Measurements from ENCODE around the gene TMEM87B. TPM values are rescaled to one million over a fixed set of nuclear protein-coding genes. Genes with fewer than 3 reads are reported as not detected.

The TMEM87B gene
- total and polyA plus RNA-seq, 10 of the 15 experiments (the other 5 are each of a cell fraction or from before 2014, with no cell fraction given) = 5.7 to 20.6 (median 12.3) TPM

DNA sequence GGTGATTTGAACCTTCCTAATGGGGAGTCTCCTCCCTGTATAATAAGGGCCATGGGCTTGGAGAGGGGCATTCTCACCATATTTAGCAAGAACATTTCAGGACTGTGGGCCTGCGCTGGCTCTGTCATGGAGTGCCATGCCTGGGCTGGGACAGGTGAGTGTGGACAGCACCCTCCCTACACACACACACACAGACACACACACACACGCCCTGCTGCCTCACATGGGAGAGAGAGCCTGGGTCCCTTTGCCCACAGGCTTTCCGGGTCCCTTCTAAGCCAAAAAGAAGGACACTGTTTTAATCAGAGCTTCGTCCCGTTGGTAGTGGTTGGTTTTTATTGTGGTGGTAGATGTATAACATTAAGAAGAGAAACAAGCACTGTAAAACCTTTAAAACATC, 31.4 kb upstream of the TMEM87B start:
- DNase-seq (ENCODE audit: low read depth, low spot score) (no peak), FAIRE-seq (no peak), ATAC-seq (no peak)
- SMC1A ChIA-PET (ENCODE audit: uncharacterized antibody, unreplicated experiment) = no interaction called here
- H3K4me1 ChIP-seq (ENCODE audit: control insufficient read depth, insufficient read depth, low read length) = no peaks in the 10 kb centered on the region
- H3K79me2 ChIP-seq (ENCODE audit: control insufficient read depth, insufficient read depth, low read length) = no peaks in the 10 kb centered on the region
- WGBS (ENCODE audit: insufficient coverage, insufficient replicate concordance, low lambda C conversion rate, missing lambda C conversion rate) = 65% methylated on average over 5 of the region's 5 CpGs
- no peak overlapping the region for H3K4me3 ChIP-seq
- no peaks in the 10 kb centered on the region for H3K9me3 ChIP-seq (replicated peaks; ENCODE audit: control insufficient read depth, insufficient read depth, low read length)
- BruUV-seq (replicated peaks) = no TSS peak
- intact Hi-C loops (cut with micrococcal nuclease; ENCODE audit: unreplicated experiment) (no loop called here), in situ Hi-C loops (cut with MboI) (no loop called here)
- H3K27ac ChIP-seq (ENCODE audit: control insufficient read depth, insufficient read depth) = no peak overlapping the region
- RAD21 ChIA-PET (ENCODE audit: unreplicated experiment) = no interaction called here
- H3K27me3 ChIP-seq (replicated peaks in 1 of 2; ENCODE audit: control insufficient read depth in 2 of 2, insufficient read depth in 2 of 2, low read length in 1 of 2) = no peaks in the 10 kb centered on the region
- no peak overlapping the region for H3K9ac ChIP-seq (ENCODE audit: control insufficient read depth, insufficient read depth, low read length)
- POLR2A ChIA-PET = no interaction called here
- TF ChIP-seq, protein P1, sequence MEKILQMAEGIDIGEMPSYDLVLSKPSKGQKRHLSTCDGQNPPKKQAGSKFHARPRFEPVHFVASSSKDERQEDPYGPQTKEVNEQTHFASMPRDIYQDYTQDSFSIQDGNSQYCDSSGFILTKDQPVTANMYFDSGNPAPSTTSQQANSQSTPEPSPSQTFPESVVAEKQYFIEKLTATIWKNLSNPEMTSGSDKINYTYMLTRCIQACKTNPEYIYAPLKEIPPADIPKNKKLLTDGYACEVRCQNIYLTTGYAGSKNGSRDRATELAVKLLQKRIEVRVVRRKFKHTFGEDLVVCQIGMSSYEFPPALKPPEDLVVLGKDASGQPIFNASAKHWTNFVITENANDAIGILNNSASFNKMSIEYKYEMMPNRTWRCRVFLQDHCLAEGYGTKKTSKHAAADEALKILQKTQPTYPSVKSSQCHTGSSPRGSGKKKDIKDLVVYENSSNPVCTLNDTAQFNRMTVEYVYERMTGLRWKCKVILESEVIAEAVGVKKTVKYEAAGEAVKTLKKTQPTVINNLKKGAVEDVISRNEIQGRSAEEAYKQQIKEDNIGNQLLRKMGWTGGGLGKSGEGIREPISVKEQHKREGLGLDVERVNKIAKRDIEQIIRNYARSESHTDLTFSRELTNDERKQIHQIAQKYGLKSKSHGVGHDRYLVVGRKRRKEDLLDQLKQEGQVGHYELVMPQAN (conservative IDR thresholded peaks at IDR 0.05) = no peak
- TF ChIP-seq NBN (IDR thresholded peaks at IDR 0.05) (no peak), EED (IDR thresholded peaks at IDR 0.05; ENCODE audit: low read depth) (no peak), STAT1 (conservative IDR thresholded peaks at IDR 0.05) (no peak)
- TF ChIP-seq, protein P2, sequence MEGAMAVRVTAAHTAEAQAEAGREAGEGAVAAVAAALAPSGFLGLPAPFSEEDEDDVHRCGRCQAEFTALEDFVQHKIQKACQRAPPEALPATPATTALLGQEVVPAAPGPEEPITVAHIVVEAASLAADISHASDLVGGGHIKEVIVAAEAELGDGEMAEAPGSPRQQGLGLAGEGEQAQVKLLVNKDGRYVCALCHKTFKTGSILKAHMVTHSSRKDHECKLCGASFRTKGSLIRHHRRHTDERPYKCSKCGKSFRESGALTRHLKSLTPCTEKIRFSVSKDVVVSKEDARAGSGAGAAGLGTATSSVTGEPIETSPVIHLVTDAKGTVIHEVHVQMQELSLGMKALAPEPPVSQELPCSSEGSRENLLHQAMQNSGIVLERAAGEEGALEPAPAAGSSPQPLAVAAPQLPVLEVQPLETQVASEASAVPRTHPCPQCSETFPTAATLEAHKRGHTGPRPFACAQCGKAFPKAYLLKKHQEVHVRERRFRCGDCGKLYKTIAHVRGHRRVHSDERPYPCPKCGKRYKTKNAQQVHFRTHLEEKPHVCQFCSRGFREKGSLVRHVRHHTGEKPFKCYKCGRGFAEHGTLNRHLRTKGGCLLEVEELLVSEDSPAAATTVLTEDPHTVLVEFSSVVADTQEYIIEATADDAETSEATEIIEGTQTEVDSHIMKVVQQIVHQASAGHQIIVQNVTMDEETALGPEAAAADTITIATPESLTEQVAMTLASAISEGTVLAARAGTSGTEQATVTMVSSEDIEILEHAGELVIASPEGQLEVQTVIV (IDR thresholded peaks at IDR 0.05; ENCODE audit: borderline replicate concordance, partially characterized antibody) = no peak
- TF ChIP-seq, protein P3, sequence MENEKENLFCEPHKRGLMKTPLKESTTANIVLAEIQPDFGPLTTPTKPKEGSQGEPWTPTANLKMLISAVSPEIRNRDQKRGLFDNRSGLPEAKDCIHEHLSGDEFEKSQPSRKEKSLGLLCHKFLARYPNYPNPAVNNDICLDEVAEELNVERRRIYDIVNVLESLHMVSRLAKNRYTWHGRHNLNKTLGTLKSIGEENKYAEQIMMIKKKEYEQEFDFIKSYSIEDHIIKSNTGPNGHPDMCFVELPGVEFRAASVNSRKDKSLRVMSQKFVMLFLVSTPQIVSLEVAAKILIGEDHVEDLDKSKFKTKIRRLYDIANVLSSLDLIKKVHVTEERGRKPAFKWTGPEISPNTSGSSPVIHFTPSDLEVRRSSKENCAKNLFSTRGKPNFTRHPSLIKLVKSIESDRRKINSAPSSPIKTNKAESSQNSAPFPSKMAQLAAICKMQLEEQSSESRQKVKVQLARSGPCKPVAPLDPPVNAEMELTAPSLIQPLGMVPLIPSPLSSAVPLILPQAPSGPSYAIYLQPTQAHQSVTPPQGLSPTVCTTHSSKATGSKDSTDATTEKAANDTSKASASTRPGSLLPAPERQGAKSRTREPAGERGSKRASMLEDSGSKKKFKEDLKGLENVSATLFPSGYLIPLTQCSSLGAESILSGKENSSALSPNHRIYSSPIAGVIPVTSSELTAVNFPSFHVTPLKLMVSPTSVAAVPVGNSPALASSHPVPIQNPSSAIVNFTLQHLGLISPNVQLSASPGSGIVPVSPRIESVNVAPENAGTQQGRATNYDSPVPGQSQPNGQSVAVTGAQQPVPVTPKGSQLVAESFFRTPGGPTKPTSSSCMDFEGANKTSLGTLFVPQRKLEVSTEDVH (IDR thresholded peaks at IDR 0.05; ENCODE audit: low read depth, partially characterized antibody) = no peak
- H4K20me1 ChIP-seq (ENCODE audit: control insufficient read depth, insufficient read depth) = no peaks in the 10 kb centered on the region
- H3K4me2 ChIP-seq (ENCODE audit: control insufficient read depth, insufficient read depth) = no peak overlapping the region
- CTCF ChIA-PET = no interaction called here
- no peaks in the 10 kb centered on the region for H3K36me3 ChIP-seq (ENCODE audit: control insufficient read depth in 2 of 2, insufficient read depth in 2 of 2, low read length in 1 of 2)
- no peak overlapping the region for H2AFZ ChIP-seq (ENCODE audit: control insufficient read depth, low read depth, low read length)
